MG63 (cell line): ENCODE results near the gene INHA. TPM values are rescaled to one million over a fixed set of nuclear protein-coding genes. Genes with fewer than 3 reads are reported as not detected.

Experiments used
- DNase-seq: peaks from one replicate; pipeline ENCODE4 v3.0.0-alpha.2; 2020
- H3K27me3 ChIP-seq: fragments of 250-450 bp; sonication (Bioruptor Pico); 2 replicates; pipeline ENCODE4 v1.5.1; 2020; ENCODE audit warnings: mild to moderate bottlenecking, moderate library complexity
- H3K36me3 ChIP-seq: fragments of 250-450 bp; sonication (Bioruptor Pico); 2 replicates; pipeline ENCODE4 v1.5.1; 2020; ENCODE audit warnings: mild to moderate bottlenecking, moderate library complexity
- H3K4me3 ChIP-seq: fragments of 250-450 bp; sonication (Bioruptor Pico); 2 replicates; pipeline ENCODE4 v1.5.1; 2020; ENCODE audit warnings: mild to moderate bottlenecking, moderate library complexity
- H3K9me3 ChIP-seq: fragments of 250-450 bp; sonication (Bioruptor Pico); 2 replicates; pipeline ENCODE4 v1.5.1; 2020; ENCODE audit warnings: mild to moderate bottlenecking, moderate library complexity
- total RNA-seq: library from RNA; depleted of rRNA; stranded (reverse); fragments of >200 nt; shearing (Covaris generic); gene quantifications from 2 replicates; pipeline ENCODE4 v1.2.3, GENCODE V29; 2014; ENCODE audit warnings: low replicate concordance; rRNA removed

Gene INHA
- not detected in 2 replicates for total RNA-seq

- Histone ChIP-seq H3K36me3 (peaks cover 14% of the 10 kb centered on the region), H3K27me3 (no peaks in the 10 kb centered on the region), H3K4me3 (peak within 1 kb of the TSS; percentile 69), H3K9me3 (no peaks in the 10 kb centered on the region)
- DNase-seq: no peak
Observed at GRCh38 chr2:219572237-219573001, at the start of gene INHA. TSS of gene INHA (plus strand) at chr2:219572310. CDS start at chr2:219572375, 65 bp downstream.

- Histone ChIP-seq H3K4me3 (no peak overlapping the region), H3K9me3 (no peaks in the 10 kb centered on the region), H3K27me3 (no peaks in the 10 kb centered on the region; the same call in 1 of the 2 replicates), H3K36me3 (no peaks in the 10 kb centered on the region)
- DNase-seq: no peak
Observed at GRCh38 chr2:219523031-219523671, 49.0 kb upstream of the INHA start.

GRCh38 chr2:219524817-219525216 is 47.3 kb upstream of the INHA start:
- no peaks in the 10 kb centered on the region for H3K36me3 ChIP-seq
- DNase-seq: no peak
- H3K4me3 ChIP-seq: no peak overlapping the region
- H3K27me3 ChIP-seq: peaks cover 7% of the 10 kb centered on the region
- no peaks in the 10 kb centered on the region for H3K9me3 ChIP-seq

- Histone ChIP-seq H3K36me3 (no peaks in the 10 kb centered on the region), H3K4me3 (no peak overlapping the region), H3K27me3 (peaks cover 12% of the 10 kb centered on the region), H3K9me3 (no peaks in the 10 kb centered on the region)
- DNase-seq: no peak
Observed at GRCh38 chr2:219525533-219526232, 46.4 kb upstream of the INHA start.

- H3K27me3 ChIP-seq: peaks cover 12% of the 10 kb centered on the region
Observed at GRCh38 chr2:219526320-219527075, 45.6 kb upstream of the INHA start.

GRCh38 chr2:219527076-219527394 is 45.1 kb upstream of the INHA start:
- H3K27me3 ChIP-seq: peaks cover 12% of the 10 kb centered on the region
- no peaks in the 10 kb centered on the region for H3K9me3 ChIP-seq
- H3K4me3 ChIP-seq: no peak overlapping the region
- no peak for DNase-seq
- H3K36me3 ChIP-seq: no peaks in the 10 kb centered on the region

More at GRCh38 chr2:219526320-219527075, 45.6 kb upstream of the INHA start:
- DNase-seq: no peak
- Histone ChIP-seq H3K9me3 (no peaks in the 10 kb centered on the region), H3K4me3 (no peak overlapping the region), H3K36me3 (no peaks in the 10 kb centered on the region)

- Histone ChIP-seq H3K36me3 (no peaks in the 10 kb centered on the region), H3K27me3 (peaks cover 12% of the 10 kb centered on the region), H3K9me3 (no peaks in the 10 kb centered on the region), H3K4me3 (no peak overlapping the region)
- DNase-seq: no peak
Observed at GRCh38 chr2:219527472-219527871, 44.6 kb upstream of the INHA start.

- H3K9me3 ChIP-seq: no peaks in the 10 kb centered on the region
- peaks cover 12% of the 10 kb centered on the region for H3K27me3 ChIP-seq
- H3K36me3 ChIP-seq: no peaks in the 10 kb centered on the region
- H3K4me3 ChIP-seq: no peak overlapping the region
- peak; percentile 77 for DNase-seq
Observed at GRCh38 chr2:219530048-219530963, 41.8 kb upstream of the INHA start.

GRCh38 chr2:219531639-219532377 is 40.3 kb upstream of the INHA start:
- H3K36me3 ChIP-seq: no peaks in the 10 kb centered on the region
- no peak for DNase-seq
- peaks cover 12% of the 10 kb centered on the region for H3K27me3 ChIP-seq
- H3K4me3 ChIP-seq: no peak overlapping the region
- H3K9me3 ChIP-seq: no peaks in the 10 kb centered on the region

- Histone ChIP-seq H3K36me3 (no peaks in the 10 kb centered on the region), H3K27me3 (peaks cover 12% of the 10 kb centered on the region), H3K4me3 (no peak overlapping the region), H3K9me3 (no peaks in the 10 kb centered on the region)
- no peak for DNase-seq
Observed at GRCh38 chr2:219532378-219532649, 39.8 kb upstream of the INHA start.

- no peak for DNase-seq
- Histone ChIP-seq H3K36me3 (no peaks in the 10 kb centered on the region), H3K27me3 (peaks cover 10% of the 10 kb centered on the region), H3K9me3 (no peaks in the 10 kb centered on the region), H3K4me3 (no peak overlapping the region)
Observed at GRCh38 chr2:219533930-219534661, 38.0 kb upstream of the INHA start.

GRCh38 chr2:219536425-219536824 is 35.7 kb upstream of the INHA start:
- Histone ChIP-seq H3K4me3 (no peak overlapping the region), H3K9me3 (no peaks in the 10 kb centered on the region), H3K27me3 (no peaks in the 10 kb centered on the region), H3K36me3 (peaks cover 11% of the 10 kb centered on the region)
- DNase-seq: no peak

GRCh38 chr2:219536967-219537366 is 35.1 kb upstream of the INHA start:
- no peaks in the 10 kb centered on the region for H3K9me3 ChIP-seq
- no peaks in the 10 kb centered on the region for H3K27me3 ChIP-seq
- no peak for DNase-seq
- no peak overlapping the region for H3K4me3 ChIP-seq
- peaks cover 15% of the 10 kb centered on the region for H3K36me3 ChIP-seq

GRCh38 chr2:219537657-219538488 is 34.2 kb upstream of the INHA start:
- Histone ChIP-seq H3K27me3 (no peaks in the 10 kb centered on the region), H3K9me3 (no peaks in the 10 kb centered on the region), H3K36me3 (peaks cover 15% of the 10 kb centered on the region), H3K4me3 (no peak overlapping the region)
- DNase-seq: no peak
